H9 (cell line): Measurements from ENCODE around the gene KIAA1210. TPM values are rescaled to one million over a fixed set of nuclear protein-coding genes. Genes with fewer than 3 reads are reported as not detected.
"Not testable (repeated sequence)": the region's sequence is repeated elsewhere in the genome, so short reads cannot be mapped to it uniquely, and the experiment has no call there.

Experiments
- DNase-seq: peaks from one replicate; pipeline ENCODE4 v3.0.0-alpha.2; 2017
- H2AFZ ChIP-seq: one replicate; pipeline ENCODE4 v1.6.1; 2013; ENCODE audit warnings: mild to moderate bottlenecking, low read length, control low read depth, moderate library complexity
- H2AK5ac ChIP-seq: 2 replicates; pipeline ENCODE4 v1.6.1; 2013; ENCODE audit warnings: low read length, control low read depth, mixed read lengths; ENCODE audit not compliant: insufficient read length
- H2BK120ac ChIP-seq: one replicate; pipeline ENCODE4 v1.6.1; 2013; ENCODE audit warnings: low read depth, mild to moderate bottlenecking, low read length, control low read depth, inconsistent platforms; ENCODE audit not compliant: poor library complexity, severe bottlenecking
- H2BK12ac ChIP-seq: 2 replicates; pipeline ENCODE4 v1.6.1; 2013; ENCODE audit warnings: low read length, control low read depth, mixed read lengths, low read depth; ENCODE audit not compliant: insufficient read length
- H2BK15ac ChIP-seq: 2 replicates; pipeline ENCODE4 v1.6.1; 2013; ENCODE audit warnings: low read depth, low read length, control low read depth
- H2BK20ac ChIP-seq: one replicate; pipeline ENCODE4 v1.6.1; 2013; ENCODE audit warnings: low read depth, mild to moderate bottlenecking, low read length, control low read depth, inconsistent platforms; ENCODE audit not compliant: poor library complexity, severe bottlenecking
- H2BK5ac ChIP-seq: 2 replicates; pipeline ENCODE4 v1.6.1; 2013; ENCODE audit warnings: low read length, control low read depth, mixed read lengths; ENCODE audit not compliant: insufficient read length
- H3K14ac ChIP-seq: 2 replicates; pipeline ENCODE4 v1.6.1; 2013; ENCODE audit warnings: low read length, control low read depth; ENCODE audit not compliant: insufficient read depth
- H3K18ac ChIP-seq: 2 replicates; pipeline ENCODE4 v1.6.1; 2013; ENCODE audit warnings: low read depth, mild to moderate bottlenecking, mixed read lengths, low read length, control low read depth; ENCODE audit not compliant: insufficient read length
- H3K23ac ChIP-seq: 2 replicates; pipeline ENCODE4 v1.6.1; 2013; ENCODE audit warnings: low read length, control low read depth, mixed read lengths, low read depth; ENCODE audit not compliant: insufficient read length
- H3K23me2 ChIP-seq: 2 replicates; pipeline ENCODE4 v1.6.1; 2013; ENCODE audit warnings: low read depth, mild to moderate bottlenecking, mixed read lengths, low read length, control low read depth; ENCODE audit not compliant: insufficient read length, poor library complexity, severe bottlenecking
- H3K27ac ChIP-seq: 2 replicates; pipeline ENCODE4 v1.5.1; 2013; ENCODE audit warnings: low read length, control low read depth, mixed read lengths, low read depth; ENCODE audit not compliant: insufficient read length
- H3K27me3 ChIP-seq: 2 replicates; pipeline ENCODE4 v1.6.1; 2013; ENCODE audit warnings: low read length, control low read depth, inconsistent platforms; ENCODE audit not compliant: insufficient read depth
- H3K4ac ChIP-seq: 2 replicates; pipeline ENCODE4 v1.6.1; 2013; ENCODE audit warnings: low read depth, mild to moderate bottlenecking, control low read depth, inconsistent platforms, low read length, moderate library complexity
- H3K4me1 ChIP-seq: 2 replicates; pipeline ENCODE4 v1.6.1; 2013; ENCODE audit warnings: low read length, control low read depth, inconsistent platforms; ENCODE audit not compliant: insufficient read depth
- H3K4me2 ChIP-seq: 2 replicates; pipeline ENCODE4 v1.6.1; 2013; ENCODE audit warnings: low read length, control low read depth, mixed read lengths; ENCODE audit not compliant: insufficient read length, insufficient read depth
- H3K56ac ChIP-seq: 2 replicates; pipeline ENCODE4 v1.6.1; 2013; ENCODE audit warnings: low read depth, mild to moderate bottlenecking, mixed read lengths, low read length, control low read depth; ENCODE audit not compliant: insufficient read length
- H3K79me1 ChIP-seq: 2 replicates; pipeline ENCODE4 v1.6.1; 2013; ENCODE audit warnings: low read depth, mild to moderate bottlenecking, moderate library complexity, low read length, control low read depth, inconsistent platforms; ENCODE audit not compliant: insufficient read depth, poor library complexity, severe bottlenecking
- H3K79me2 ChIP-seq: 2 replicates; pipeline ENCODE4 v1.6.1; 2013; ENCODE audit warnings: low read length, control low read depth, inconsistent platforms; ENCODE audit not compliant: insufficient read depth
- H3K9ac ChIP-seq: 2 replicates; pipeline ENCODE4 v1.6.1; 2013; ENCODE audit warnings: low read length, control low read depth, mixed read lengths; ENCODE audit not compliant: insufficient read length; ENCODE audit errors: extremely low read depth
- H3K9me3 ChIP-seq: one replicate; pipeline ENCODE4 v1.6.1; 2013; ENCODE audit warnings: low read depth, low read length, inconsistent platforms; ENCODE audit not compliant: control insufficient read depth
- H3T11ph ChIP-seq: one replicate; pipeline ENCODE4 v1.6.1; 2013; ENCODE audit warnings: mild to moderate bottlenecking, low read length, control low read depth, inconsistent platforms
- H4K20me1 ChIP-seq: one replicate; pipeline ENCODE4 v1.6.1; 2013; ENCODE audit not compliant: control insufficient read depth, insufficient read length, insufficient read depth
- H4K5ac ChIP-seq: 2 replicates; pipeline ENCODE4 v1.6.1; 2013; ENCODE audit warnings: low read depth, mild to moderate bottlenecking, mixed read lengths, low read length, control low read depth; ENCODE audit not compliant: insufficient read length
- H4K8ac ChIP-seq: replicated peaks from 2 replicates; pipeline ENCODE4 v1.6.1; 2013; ENCODE audit warnings: low read length, control low read depth, mixed read lengths, low read depth; ENCODE audit not compliant: insufficient read length
- H4K91ac ChIP-seq: 2 replicates; pipeline ENCODE4 v1.6.1; 2013; ENCODE audit warnings: low read depth, mild to moderate bottlenecking, moderate library complexity, mixed read lengths, low read length, control low read depth; ENCODE audit not compliant: insufficient read length
- H3K27ac Mint-ChIP-seq, 3 experiments: 2 replicates in 2 of 3; 3 replicates in 1 of 3; pipeline ENCODE4 v1.8.0; 2020 to 2021; ENCODE audit warnings: mixed read lengths in 3 of 3, mild to moderate bottlenecking in 1 of 3, moderate library complexity in 1 of 3
- H3K27me3 Mint-ChIP-seq: 2 replicates; pipeline ENCODE4 v1.8.0; 2021; ENCODE audit warnings: low read depth, mild to moderate bottlenecking, moderate library complexity, mixed read lengths
- H3K36me3 Mint-ChIP-seq, 3 experiments: 2 replicates in 2 of 3; 3 replicates in 1 of 3; pipeline ENCODE4 v1.8.0; 2020 to 2021; ENCODE audit warnings: low read depth in 3 of 3, mixed read lengths in 3 of 3; ENCODE audit not compliant: insufficient read depth in 1 of 3
- H3K4me1 Mint-ChIP-seq, 2 experiments: 2 replicates each; pipeline ENCODE4 v1.8.0; 2020; ENCODE audit warnings: mixed read lengths in 2 of 2
- H3K4me3 Mint-ChIP-seq, 2 experiments: 2 replicates in 1 of 2; 3 replicates in 1 of 2; pipeline ENCODE4 v1.8.0; 2020 to 2021; ENCODE audit warnings: mild to moderate bottlenecking in 2 of 2, mixed read lengths in 2 of 2, moderate library complexity in 1 of 2
- H3K9me3 Mint-ChIP-seq, 2 experiments: 2 replicates in 1 of 2; 3 replicates in 1 of 2; pipeline ENCODE4 v1.8.0; 2020; ENCODE audit warnings: mild to moderate bottlenecking in 2 of 2, mixed read lengths in 2 of 2, moderate library complexity in 1 of 2
- WGBS: extraction: QIAGEN DNeasy Blood & Tissue Kit; methylation state at CpG from one replicate; pipeline ENCODE4 v1.1.7; 2013; ENCODE audit warnings: missing lambda C conversion rate, low lambda C conversion rate, mixed read lengths; ENCODE audit not compliant: insufficient read length; ENCODE audit errors: extremely low coverage; 5-methylcytosine and 5-hydroxymethylcytosine counted together
- total RNA-seq: library from RNA; stranded (reverse); gene quantifications from 2 replicates; pipeline ENCODE4 v1.2.1, GENCODE V29; 2021
- TF ChIP-seq, protein P1 (sequence below): fragments of 200-600 bp; sonication (generic); conservative IDR thresholded peaks from 3 replicates; pipeline ENCODE4 v1.8.0; 2021; ENCODE audit warnings: antibody characterized with exemption, mild to moderate bottlenecking

The KIAA1210 gene
- total RNA-seq, 1 experiment from 2014 or later = not detected

DNA sequence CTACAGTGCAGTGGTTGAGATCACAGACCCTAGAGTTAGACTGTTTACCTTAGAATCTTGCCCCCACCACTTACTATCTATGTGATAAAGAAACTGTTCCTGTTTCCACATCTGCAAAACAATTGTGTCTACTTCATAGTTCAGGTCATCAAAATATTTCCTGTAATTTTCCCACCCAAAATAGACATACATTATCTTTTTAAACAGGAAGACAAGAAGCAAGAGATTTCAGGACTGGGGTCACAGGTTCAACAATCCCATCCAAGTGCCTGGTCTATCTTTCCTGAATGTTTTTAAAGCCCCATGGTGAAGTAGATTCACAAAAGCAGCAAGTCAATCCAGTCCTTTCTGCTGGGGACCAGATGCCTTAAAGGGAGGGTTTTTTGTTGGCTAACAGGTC, 96.6 kb downstream of the KIAA1210 start:
- H3K27me3 ChIP-seq = no peaks in the 10 kb centered on the region
- DNase-seq = no peak
- H3K9me3 ChIP-seq = peaks cover 26% of the 10 kb centered on the region
- no peaks in the 10 kb centered on the region for H3K79me2 ChIP-seq
- no peak overlapping the region for H3T11ph ChIP-seq
- H2AFZ ChIP-seq = no peak overlapping the region
- no peak overlapping the region for H2BK120ac ChIP-seq
- no peaks in the 10 kb centered on the region for H4K20me1 ChIP-seq
- no peaks in the 10 kb centered on the region for H3K4me1 Mint-ChIP-seq
- peaks cover 9% of the 10 kb centered on the region for H3K27me3 Mint-ChIP-seq
- H3K27ac Mint-ChIP-seq = no peak overlapping the region
- no peak overlapping the region for H3K56ac ChIP-seq
- no peak overlapping the region for H2AK5ac ChIP-seq
- no peaks in the 10 kb centered on the region for H3K23me2 ChIP-seq
- peaks cover 13 to 22% (median 20%) of the 10 kb centered on the region in 3 experiments for H3K36me3 Mint-ChIP-seq
- no peak overlapping the region for H3K4me2 ChIP-seq
- no peak overlapping the region for H4K91ac ChIP-seq
- H3K14ac ChIP-seq = no peak overlapping the region
- no peaks in the 10 kb centered on the region for H3K79me1 ChIP-seq
- H2BK12ac ChIP-seq = no peak overlapping the region
- H3K4me1 ChIP-seq = no peaks in the 10 kb centered on the region
- H2BK5ac ChIP-seq = no peak overlapping the region
- H2BK20ac ChIP-seq = no peak overlapping the region
- no peak overlapping the region for H3K9ac ChIP-seq
- peaks cover 79 to 82% of the 10 kb centered on the region in 2 experiments for H3K9me3 Mint-ChIP-seq
- no peak overlapping the region for H2BK15ac ChIP-seq
- no peak overlapping the region for H3K27ac ChIP-seq
- no peak overlapping the region for H3K23ac ChIP-seq
- H3K4ac ChIP-seq = no peak overlapping the region
- no peak overlapping the region for H3K4me3 Mint-ChIP-seq
- H3K18ac ChIP-seq = no peak overlapping the region
- TF ChIP-seq, protein P1, sequence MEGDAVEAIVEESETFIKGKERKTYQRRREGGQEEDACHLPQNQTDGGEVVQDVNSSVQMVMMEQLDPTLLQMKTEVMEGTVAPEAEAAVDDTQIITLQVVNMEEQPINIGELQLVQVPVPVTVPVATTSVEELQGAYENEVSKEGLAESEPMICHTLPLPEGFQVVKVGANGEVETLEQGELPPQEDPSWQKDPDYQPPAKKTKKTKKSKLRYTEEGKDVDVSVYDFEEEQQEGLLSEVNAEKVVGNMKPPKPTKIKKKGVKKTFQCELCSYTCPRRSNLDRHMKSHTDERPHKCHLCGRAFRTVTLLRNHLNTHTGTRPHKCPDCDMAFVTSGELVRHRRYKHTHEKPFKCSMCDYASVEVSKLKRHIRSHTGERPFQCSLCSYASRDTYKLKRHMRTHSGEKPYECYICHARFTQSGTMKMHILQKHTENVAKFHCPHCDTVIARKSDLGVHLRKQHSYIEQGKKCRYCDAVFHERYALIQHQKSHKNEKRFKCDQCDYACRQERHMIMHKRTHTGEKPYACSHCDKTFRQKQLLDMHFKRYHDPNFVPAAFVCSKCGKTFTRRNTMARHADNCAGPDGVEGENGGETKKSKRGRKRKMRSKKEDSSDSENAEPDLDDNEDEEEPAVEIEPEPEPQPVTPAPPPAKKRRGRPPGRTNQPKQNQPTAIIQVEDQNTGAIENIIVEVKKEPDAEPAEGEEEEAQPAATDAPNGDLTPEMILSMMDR = no peak
- no peak overlapping the region for H4K8ac ChIP-seq
- H4K5ac ChIP-seq = no peak overlapping the region

DNA sequence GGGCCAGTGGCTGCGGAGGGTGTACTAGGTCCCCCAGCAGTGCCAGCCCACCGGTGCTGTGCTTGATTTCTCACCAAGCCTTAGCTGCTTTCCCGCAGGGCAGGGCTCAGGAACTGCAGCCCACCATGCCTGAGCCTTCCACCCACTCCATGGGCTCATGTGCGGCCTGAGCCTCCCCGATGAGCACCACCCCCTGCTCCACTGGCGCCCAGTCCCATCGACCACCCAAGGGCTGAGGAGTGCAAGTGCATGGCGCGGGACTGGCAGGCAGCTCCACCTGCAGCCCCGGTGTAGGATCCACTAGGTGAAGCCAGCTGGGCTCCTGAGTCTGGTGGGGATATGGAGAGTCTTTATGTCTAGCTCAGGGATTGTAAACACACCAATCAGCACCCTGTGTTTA, 98.0 kb downstream of the KIAA1210 start:
- no CpG with 5 or more reads among the region's 10 CpGs for whole genome bisulfite sequencing

More for the DNA sequence above, 98.0 kb downstream of the KIAA1210 start:
- H3K9ac ChIP-seq, H3K23me2 ChIP-seq, H3K4me3 Mint-ChIP-seq, H3K18ac ChIP-seq, H3K4me2 ChIP-seq, H3K14ac ChIP-seq, H4K8ac ChIP-seq, H3K56ac ChIP-seq, H3K79me2 ChIP-seq, H3K79me1 ChIP-seq, H2BK120ac ChIP-seq, H2BK15ac ChIP-seq, H3K27me3 Mint-ChIP-seq, H3K23ac ChIP-seq, H2AK5ac ChIP-seq, H2BK12ac ChIP-seq, H3K27ac Mint-ChIP-seq, H4K20me1 ChIP-seq, H2AFZ ChIP-seq, H3T11ph ChIP-seq, H3K4me1 Mint-ChIP-seq, DNase-seq, H3K27ac ChIP-seq, H2BK20ac ChIP-seq, H3K4me1 ChIP-seq, H4K91ac ChIP-seq, H3K27me3 ChIP-seq, H4K5ac ChIP-seq, H3K4ac ChIP-seq, H2BK5ac ChIP-seq: not testable (repeated sequence)
- Mint-ChIP-seq H3K9me3 (peaks cover 80 to 85% of the 10 kb centered on the region in 2 experiments), H3K36me3 (peaks cover 13 to 21% (median 20%) of the 10 kb centered on the region in 3 experiments)
- H3K9me3 ChIP-seq = peaks cover 33% of the 10 kb centered on the region
